ENCODE data around the gene MIXL1.

MIXL1 gene

GRCh38 chr1:226211181-226211821, 12.2 kb upstream of the MIXL1 start:
- CTCF ChIA-PET: interaction anchor here (0.6 to 2.1 kb wide), 8 partner anchors 9 to 122 kb away, joined by 3 to 10 read pairs (median 4); no protein-coding TSS in a partner anchor
- TF ChIP-seq FOXA1 (IDR thresholded peaks at IDR 0.05) (no peak), TARDBP (IDR thresholded peaks at IDR 0.05) (no peak), LEF1 (IDR thresholded peaks at IDR 0.05; ENCODE audit: borderline replicate concordance) (no peak), SUZ12 (IDR thresholded peaks at IDR 0.05) (no peak), CTBP1 (IDR thresholded peaks at IDR 0.05; ENCODE audit: borderline replicate concordance) (no peak), FOXK2 (IDR thresholded peaks at IDR 0.05) (no peak), ELF4 (IDR thresholded peaks at IDR 0.05) (no peak)
- POLR2A ChIA-PET: interaction anchor here (1.4 kb wide), 1 partner anchor 98 kb away, joined by 6 read pairs; the partner anchor contains the start of gene LIN9
- DNase-seq (ENCODE audit: extremely low spot score): no peak

- no peak for DNase-seq (ENCODE audit: extremely low spot score)
- ChIA-PET CTCF (interaction anchor here (1.1 to 1.7 kb wide), 3 partner anchors 10 to 121 kb away, joined by 4 to 5 read pairs (median 4); no protein-coding TSS in a partner anchor), POLR2A (no interaction called here)
- TF ChIP-seq SUZ12 (IDR thresholded peaks at IDR 0.05) (no peak), ZNF384 (IDR thresholded peaks at IDR 0.05) (no peak), SP1 (IDR thresholded peaks at IDR 0.05) (no peak), L3MBTL2 (conservative IDR thresholded peaks at IDR 0.05) (no peak), FOXM1 (IDR thresholded peaks at IDR 0.05; ENCODE audit: borderline replicate concordance) (no peak), ELF4 (IDR thresholded peaks at IDR 0.05) (no peak), ARNT (IDR thresholded peaks at IDR 0.05) (no peak), LEF1 (IDR thresholded peaks at IDR 0.05; ENCODE audit: borderline replicate concordance) (no peak), NFRKB (IDR thresholded peaks at IDR 0.05) (no peak), HDGF (IDR thresholded peaks at IDR 0.05; ENCODE audit: borderline replicate concordance) (no peak), CTBP1 (IDR thresholded peaks at IDR 0.05; ENCODE audit: borderline replicate concordance) (no peak), PKNOX1 (IDR thresholded peaks at IDR 0.05) (no peak), FOXK2 (IDR thresholded peaks at IDR 0.05) (no peak), FOXA1 (IDR thresholded peaks at IDR 0.05) (no peak)
These were observed 10.9 kb upstream of the MIXL1 start for GRCh38 chr1:226212545-226212944.

- ChIA-PET CTCF (no interaction called here), POLR2A (interaction anchor here (0.9 kb wide), 1 partner anchor 93 kb away, joined by 3 read pairs; the partner anchor contains the start of gene LIN9)
- TF ChIP-seq ELF4 (IDR thresholded peaks at IDR 0.05) (no peak), SUZ12 (IDR thresholded peaks at IDR 0.05) (no peak), ARNT (IDR thresholded peaks at IDR 0.05) (no peak), FOXK2 (IDR thresholded peaks at IDR 0.05) (no peak), FOXA1 (IDR thresholded peaks at IDR 0.05) (no peak), L3MBTL2 (conservative IDR thresholded peaks at IDR 0.05) (no peak), HDGF (IDR thresholded peaks at IDR 0.05; ENCODE audit: borderline replicate concordance) (no peak), FOXM1 (IDR thresholded peaks at IDR 0.05; ENCODE audit: borderline replicate concordance) (no peak), CTBP1 (IDR thresholded peaks at IDR 0.05; ENCODE audit: borderline replicate concordance) (no peak), ZNF384 (IDR thresholded peaks at IDR 0.05) (no peak), LEF1 (IDR thresholded peaks at IDR 0.05; ENCODE audit: borderline replicate concordance) (no peak), NFRKB (IDR thresholded peaks at IDR 0.05) (no peak), PKNOX1 (IDR thresholded peaks at IDR 0.05) (no peak), SP1 (IDR thresholded peaks at IDR 0.05) (no peak), BHLHE40 (IDR thresholded peaks at IDR 0.05; ENCODE audit: borderline replicate concordance) (no peak), TARDBP (IDR thresholded peaks at IDR 0.05) (no peak)
These were observed 8.2 kb upstream of the MIXL1 start for GRCh38 chr1:226215239-226215638.

GRCh38 chr1:226216056-226216455, 7.4 kb upstream of the MIXL1 start:
- CTCF ChIA-PET: no interaction called here
- no peak for DNase-seq (ENCODE audit: extremely low spot score)
- no peak for TF ChIP-seq ARNT (IDR thresholded peaks at IDR 0.05)
- POLR2A ChIA-PET: interaction anchor here (0.9 kb wide), 1 partner anchor 93 kb away, joined by 3 read pairs; the partner anchor contains the start of gene LIN9

More at GRCh38 chr1:226215239-226215638, 8.2 kb upstream of the MIXL1 start:
- no peak for DNase-seq (ENCODE audit: extremely low spot score)

- CTCF ChIA-PET: no interaction called here
- TF ChIP-seq PKNOX1 (IDR thresholded peaks at IDR 0.05) (no peak), TARDBP (IDR thresholded peaks at IDR 0.05) (no peak), SP1 (IDR thresholded peaks at IDR 0.05) (no peak), HDGF (IDR thresholded peaks at IDR 0.05; ENCODE audit: borderline replicate concordance) (no peak), FOXK2 (IDR thresholded peaks at IDR 0.05) (no peak), FOXM1 (IDR thresholded peaks at IDR 0.05; ENCODE audit: borderline replicate concordance) (no peak), ARNT (IDR thresholded peaks at IDR 0.05) (no peak), FOXA1 (IDR thresholded peaks at IDR 0.05) (no peak), BHLHE40 (IDR thresholded peaks at IDR 0.05; ENCODE audit: borderline replicate concordance) (no peak), ELF4 (IDR thresholded peaks at IDR 0.05) (no peak), SUZ12 (IDR thresholded peaks at IDR 0.05) (no peak), ZNF384 (IDR thresholded peaks at IDR 0.05) (no peak)
- POLR2A ChIA-PET: no interaction called here
- no peak for DNase-seq (ENCODE audit: extremely low spot score)
These were observed 6.2 kb upstream of the MIXL1 start for GRCh38 chr1:226217273-226217672.

GRCh38 chr1:226220473-226221189, 2.8 kb upstream of the MIXL1 start:
- no peak for TF ChIP-seq L3MBTL2 (conservative IDR thresholded peaks at IDR 0.05)
- no peak for TF ChIP-seq FOXK2 (IDR thresholded peaks at IDR 0.05)
- no peak for TF ChIP-seq PKNOX1 (IDR thresholded peaks at IDR 0.05)
- TF ChIP-seq SUZ12 (IDR thresholded peaks at IDR 0.05): no peak
- CTCF ChIA-PET: no interaction called here
- no peak for DNase-seq (ENCODE audit: extremely low spot score)
- POLR2A ChIA-PET: interaction anchor here (1.2 kb wide), 1 partner anchor 89 kb away, joined by 5 read pairs; the partner anchor contains the start of gene LIN9
